HEK293 (cell line): ENCODE results near the gene TSEN54.

Experiments used
- CTCF ChIP-seq: fragments of 450-650 bp; formaldehyde crosslinking; IDR thresholded peaks from 2 replicates; pipeline ENCODE4 v1.5.1; 2016; ENCODE audit warnings: missing biosample characterization, missing genetic modification characterization
- ZNF19 ChIP-seq: fragments of 450-650 bp; formaldehyde crosslinking; IDR thresholded peaks from 2 replicates; pipeline ENCODE4; 2016; ENCODE audit warnings: missing biosample characterization, missing genetic modification characterization, low read depth
- ZNF24 ChIP-seq: fragments of 450-650 bp; formaldehyde crosslinking; IDR thresholded peaks from 2 replicates; pipeline ENCODE4 v1.5.1; 2016; ENCODE audit warnings: missing biosample characterization, missing genetic modification characterization
- ZNF585B ChIP-seq: fragments of 450-650 bp; formaldehyde crosslinking; IDR thresholded peaks from 2 replicates; pipeline ENCODE4 v1.5.1; 2016; ENCODE audit warnings: missing biosample characterization, missing genetic modification characterization
- ZNF626 ChIP-seq: fragments of 450-650 bp; sonication (Bioruptor Pico); formaldehyde crosslinking; IDR thresholded peaks from 2 replicates; pipeline ENCODE4 v1.5.1; 2018; ENCODE audit warnings: missing biosample characterization, missing genetic modification characterization, inconsistent platforms
- ZNF785 ChIP-seq: fragments of 450-650 bp; formaldehyde crosslinking; IDR thresholded peaks from 2 replicates; pipeline ENCODE4 v1.5.1; 2016; ENCODE audit warnings: missing biosample characterization, missing genetic modification characterization

GRCh38 chr17:75516619-75517296 lies 430 bp downstream of the TSEN54 start:
- TF ChIP-seq CTCF (no peak), ZNF785 (tag by site-specific recombination) (no peak), ZNF19 (tag by site-specific recombination) (no peak), ZNF626 (tag by site-specific recombination) (no peak), ZNF585B (no peak), ZNF24 (tag by site-specific recombination) (no peak)
